ENCODE data around the gene NRG3.
A peak's percentile ranks its signal among the peaks of the same experiment; 100 is the strongest.

Gene NRG3

DNA sequence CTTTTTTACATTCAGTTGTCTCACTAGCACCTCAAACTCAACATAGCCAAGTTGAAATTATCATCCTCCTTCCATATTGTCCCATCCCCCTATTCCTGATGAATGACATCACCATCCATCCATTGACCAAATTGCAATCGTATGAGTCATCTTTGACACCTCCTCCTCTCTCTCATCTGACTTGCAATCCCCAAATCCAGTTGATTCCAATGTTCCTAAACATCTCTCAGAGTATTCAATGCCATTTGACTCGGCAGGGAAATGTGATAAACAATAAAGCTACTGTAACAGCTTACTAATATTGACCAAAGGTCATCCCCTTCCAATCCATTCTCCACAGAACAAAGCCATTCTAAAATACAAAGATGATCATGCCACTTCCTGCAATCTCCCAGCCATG lies 1047.8 kb downstream of the NRG3 start:
- no peak overlapping the region for H3K4me3 ChIP-seq (ENCODE audit: insufficient read length, low read depth)
- DNase-seq (ENCODE audit: low read depth, low spot score), result peak; percentile 8
- TF ChIP-seq ZNF274 (IDR thresholded peaks at IDR 0.05; ENCODE audit: low read depth, low read length) (no peak), YY1 (IDR thresholded peaks at IDR 0.05; ENCODE audit: insufficient read depth, insufficient read length) (no peak), SUZ12 (IDR thresholded peaks at IDR 0.05; ENCODE audit: extremely low read depth, insufficient read depth, insufficient read length) (no peak)
- no peaks in the 10 kb centered on the region for H3K36me3 ChIP-seq (ENCODE audit: insufficient read depth, insufficient read length, low read length)
- no peaks in the 10 kb centered on the region for H3K4me1 ChIP-seq (ENCODE audit: insufficient read depth, insufficient read length)
- H3K27me3 ChIP-seq (ENCODE audit: insufficient read depth, insufficient read length), result no peaks in the 10 kb centered on the region
- H3K9ac ChIP-seq (ENCODE audit: insufficient read length, low read depth), result no peak overlapping the region
- H3K9me3 ChIP-seq (ENCODE audit: insufficient read depth, low read length), result no peaks in the 10 kb centered on the region

- H3K36me3 ChIP-seq (ENCODE audit: insufficient read depth, insufficient read length, low read length), result no peaks in the 10 kb centered on the region
- no peak overlapping the region for H3K4me3 ChIP-seq (ENCODE audit: insufficient read length, low read depth)
- TF ChIP-seq YY1 (IDR thresholded peaks at IDR 0.05; ENCODE audit: insufficient read depth, insufficient read length), result no peak
- no peak for TF ChIP-seq SUZ12 (IDR thresholded peaks at IDR 0.05; ENCODE audit: extremely low read depth, insufficient read depth, insufficient read length)
- TF ChIP-seq ZNF274 (IDR thresholded peaks at IDR 0.05; ENCODE audit: low read depth, low read length), result no peak
- no peak for DNase-seq (ENCODE audit: low read depth, low spot score)
- H3K4me1 ChIP-seq (ENCODE audit: insufficient read depth, insufficient read length), result no peaks in the 10 kb centered on the region
- H3K9ac ChIP-seq (ENCODE audit: insufficient read length, low read depth), result no peak overlapping the region
- H3K27me3 ChIP-seq (ENCODE audit: insufficient read depth, insufficient read length), result no peaks in the 10 kb centered on the region
- H3K9me3 ChIP-seq (ENCODE audit: insufficient read depth, low read length), result no peaks in the 10 kb centered on the region
These were observed 1049.7 kb downstream of the NRG3 start for GRCh38 chr10:82924711-82925110.

- TF ChIP-seq ZNF274 (IDR thresholded peaks at IDR 0.05; ENCODE audit: low read depth, low read length), result no peak
- no peak for TF ChIP-seq SUZ12 (IDR thresholded peaks at IDR 0.05; ENCODE audit: extremely low read depth, insufficient read depth, insufficient read length)
- TF ChIP-seq YY1 (IDR thresholded peaks at IDR 0.05; ENCODE audit: insufficient read depth, insufficient read length), result no peak
- Histone ChIP-seq H3K27me3 (ENCODE audit: insufficient read depth, insufficient read length) (no peaks in the 10 kb centered on the region), H3K4me3 (ENCODE audit: insufficient read length, low read depth) (no peak overlapping the region), H3K9me3 (ENCODE audit: insufficient read depth, low read length) (no peaks in the 10 kb centered on the region), H3K9ac (ENCODE audit: insufficient read length, low read depth) (no peak overlapping the region), H3K36me3 (ENCODE audit: insufficient read depth, insufficient read length, low read length) (no peaks in the 10 kb centered on the region), H3K4me1 (ENCODE audit: insufficient read depth, insufficient read length) (no peaks in the 10 kb centered on the region)
- DNase-seq (ENCODE audit: low read depth, low spot score), result no peak
These were observed 1050.6 kb downstream of the NRG3 start for GRCh38 chr10:82925547-82925946.

GRCh38 chr10:82932451-82932850 lies 1057.5 kb downstream of the NRG3 start:
- Histone ChIP-seq H3K27me3 (ENCODE audit: insufficient read depth, insufficient read length) (no peaks in the 10 kb centered on the region), H3K4me1 (ENCODE audit: insufficient read depth, insufficient read length) (no peaks in the 10 kb centered on the region), H3K36me3 (ENCODE audit: insufficient read depth, insufficient read length, low read length) (no peaks in the 10 kb centered on the region), H3K9me3 (ENCODE audit: insufficient read depth, low read length) (no peaks in the 10 kb centered on the region), H3K9ac (ENCODE audit: insufficient read length, low read depth) (no peak overlapping the region), H3K4me3 (ENCODE audit: insufficient read length, low read depth) (no peak overlapping the region)
- TF ChIP-seq YY1 (IDR thresholded peaks at IDR 0.05; ENCODE audit: insufficient read depth, insufficient read length) (no peak), SUZ12 (IDR thresholded peaks at IDR 0.05; ENCODE audit: extremely low read depth, insufficient read depth, insufficient read length) (no peak), ZNF274 (IDR thresholded peaks at IDR 0.05; ENCODE audit: low read depth, low read length) (no peak)
- DNase-seq (ENCODE audit: low read depth, low spot score), result no peak

DNA sequence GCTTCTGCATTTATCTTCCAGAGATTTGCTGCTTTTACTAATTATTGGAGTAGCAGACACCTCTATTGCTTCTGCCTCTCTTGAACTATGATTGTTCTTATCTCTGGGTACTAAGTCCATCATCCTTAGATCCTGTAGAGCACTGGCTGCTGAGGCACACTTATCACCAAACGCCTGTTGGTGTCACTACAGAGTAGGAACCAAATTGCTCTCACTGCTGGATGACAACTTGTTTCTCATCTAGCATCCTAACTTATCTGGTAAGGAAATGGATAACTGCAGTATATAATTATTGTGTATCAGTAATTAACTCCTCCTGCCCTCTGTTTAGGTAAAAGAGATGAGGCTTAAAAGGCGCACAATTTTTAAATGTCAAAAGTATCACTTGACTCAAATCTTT lies 1059.4 kb downstream of the NRG3 start:
- Histone ChIP-seq H3K9me3 (ENCODE audit: insufficient read depth, low read length) (no peaks in the 10 kb centered on the region), H3K27me3 (ENCODE audit: insufficient read depth, insufficient read length) (no peaks in the 10 kb centered on the region), H3K4me1 (ENCODE audit: insufficient read depth, insufficient read length) (no peaks in the 10 kb centered on the region), H3K9ac (ENCODE audit: insufficient read length, low read depth) (no peak overlapping the region), H3K36me3 (ENCODE audit: insufficient read depth, insufficient read length, low read length) (no peaks in the 10 kb centered on the region), H3K4me3 (ENCODE audit: insufficient read length, low read depth) (no peak overlapping the region)
- no peak for TF ChIP-seq ZNF274 (IDR thresholded peaks at IDR 0.05; ENCODE audit: low read depth, low read length)
- DNase-seq (ENCODE audit: low read depth, low spot score), result peak; percentile 6

- TF ChIP-seq YY1 (IDR thresholded peaks at IDR 0.05; ENCODE audit: insufficient read depth, insufficient read length) (no peak), SUZ12 (IDR thresholded peaks at IDR 0.05; ENCODE audit: extremely low read depth, insufficient read depth, insufficient read length) (no peak), ZNF274 (IDR thresholded peaks at IDR 0.05; ENCODE audit: low read depth, low read length) (no peak)
These were observed 1060.0 kb downstream of the NRG3 start for GRCh38 chr10:82934947-82935346.

GRCh38 chr10:82938331-82938730 lies 1063.3 kb downstream of the NRG3 start:
- DNase-seq (ENCODE audit: low read depth, low spot score), result no peak
- no peaks in the 10 kb centered on the region for H3K9me3 ChIP-seq (ENCODE audit: insufficient read depth, low read length)
- no peaks in the 10 kb centered on the region for H3K27me3 ChIP-seq (ENCODE audit: insufficient read depth, insufficient read length)
- H3K4me1 ChIP-seq (ENCODE audit: insufficient read depth, insufficient read length), result no peaks in the 10 kb centered on the region
- H3K4me3 ChIP-seq (ENCODE audit: insufficient read length, low read depth), result no peak overlapping the region
- TF ChIP-seq ZNF274 (IDR thresholded peaks at IDR 0.05; ENCODE audit: low read depth, low read length) (no peak), YY1 (IDR thresholded peaks at IDR 0.05; ENCODE audit: insufficient read depth, insufficient read length) (no peak)
- no peak overlapping the region for H3K9ac ChIP-seq (ENCODE audit: insufficient read length, low read depth)
- no peaks in the 10 kb centered on the region for H3K36me3 ChIP-seq (ENCODE audit: insufficient read depth, insufficient read length, low read length)

More at GRCh38 chr10:82934947-82935346, 1060.0 kb downstream of the NRG3 start:
- H3K27me3 ChIP-seq (ENCODE audit: insufficient read depth, insufficient read length), result no peaks in the 10 kb centered on the region
- H3K4me1 ChIP-seq (ENCODE audit: insufficient read depth, insufficient read length), result no peaks in the 10 kb centered on the region
- H3K9ac ChIP-seq (ENCODE audit: insufficient read length, low read depth), result no peak overlapping the region
- no peaks in the 10 kb centered on the region for H3K36me3 ChIP-seq (ENCODE audit: insufficient read depth, insufficient read length, low read length)
- no peak overlapping the region for H3K4me3 ChIP-seq (ENCODE audit: insufficient read length, low read depth)
- H3K9me3 ChIP-seq (ENCODE audit: insufficient read depth, low read length), result no peaks in the 10 kb centered on the region
- no peak for DNase-seq (ENCODE audit: low read depth, low spot score)

Measured in NT2/D1 (cell line).